ENCODE results near the gene CREB1. TPM values are rescaled to one million over a fixed set of nuclear protein-coding genes. Genes with fewer than 3 reads are reported as not detected.
"Not testable (repeated sequence)": the region's sequence is repeated elsewhere in the genome, so short reads cannot be mapped to it uniquely, and the experiment has no call there.

Gene CREB1
- total and polyA plus RNA-seq, 12 donors = 4.6 to 62.2 (median 45.7) TPM

- intact Hi-C loops (cut with DNase I) = no loop called here
- Histone ChIP-seq H3K4me1 (peaks cover 0 to 26% (median 3%) of the 10 kb centered on the region in 9 donors), H3K9me3 (no peaks in the 10 kb centered on the region), H3K4me3 (no peak overlapping the region), H3K36me3 (no peaks in the 10 kb centered on the region), H3K27ac (peak overlapping the region in 9 of 10 donors; percentile 26 to 86 (median 53)), H3K27me3 (no peaks in the 10 kb centered on the region)
- WGBS, 2 donors = 23 to 40% methylated on average over 2 of the region's 2 CpGs
- TF ChIP-seq CTCF (IDR thresholded peaks at IDR 0.05) = no peak
- DNase-seq = peak in 1 of 2 donors; percentile 20
- peak in 7 of 8 donors; percentile 11 to 93 (median 75) for ATAC-seq
Observed at GRCh38 chr2:207491086-207491485, 38.7 kb upstream of the CREB1 start.

- Histone ChIP-seq H3K4me3 (no peak overlapping the region), H3K9me3 (no peaks in the 10 kb centered on the region), H3K27me3 (no peaks in the 10 kb centered on the region), H3K27ac (peak overlapping the region in 3 of 10 donors; percentile 68 to 86 (median 73)), H3K36me3 (no peaks in the 10 kb centered on the region), H3K4me1 (peaks cover 0 to 26% (median 3%) of the 10 kb centered on the region in 9 donors)
- ATAC-seq (no peak), DNase-seq (no peak)
- WGBS, 2 donors = 75 to 86% methylated on average over 5 of the region's 5 CpGs
- intact Hi-C loops (cut with DNase I) = no loop called here
- no peak for TF ChIP-seq CTCF (IDR thresholded peaks at IDR 0.05)
Observed at GRCh38 chr2:207491956-207492355, 37.8 kb upstream of the CREB1 start.

GRCh38 chr2:207492461-207492860 lies 37.3 kb upstream of the CREB1 start:
- intact Hi-C loops (cut with DNase I) = no loop called here
- no peaks in the 10 kb centered on the region for H3K9me3 ChIP-seq
- H3K4me1 ChIP-seq = peaks cover 0 to 27% (median 3%) of the 10 kb centered on the region in 9 donors
- 67 to 78% methylated on average over 1 of the region's 1 CpG for WGBS, 2 donors
- no peak for TF ChIP-seq CTCF (IDR thresholded peaks at IDR 0.05)
- H3K36me3 ChIP-seq = no peaks in the 10 kb centered on the region
- ATAC-seq (no peak), DNase-seq (no peak)
- no peak overlapping the region for H3K4me3 ChIP-seq
- H3K27me3 ChIP-seq = no peaks in the 10 kb centered on the region
- peak overlapping the region in 1 of 10 donors; percentile 68 for H3K27ac ChIP-seq

GRCh38 chr2:207494137-207494536 lies 35.6 kb upstream of the CREB1 start:
- WGBS, 2 donors = 86 to 89% methylated on average over 1 of the region's 1 CpG
- no peak for ATAC-seq
- no peaks in the 10 kb centered on the region for H3K27me3 ChIP-seq
- no peak for DNase-seq
- peaks cover 0 to 33% (median 17%) of the 10 kb centered on the region in 9 donors for H3K4me1 ChIP-seq
- no peaks in the 10 kb centered on the region for H3K36me3 ChIP-seq
- no peak overlapping the region for H3K4me3 ChIP-seq
- no peaks in the 10 kb centered on the region for H3K9me3 ChIP-seq
- H3K27ac ChIP-seq = no peak overlapping the region
- TF ChIP-seq CTCF (IDR thresholded peaks at IDR 0.05) = no peak
- intact Hi-C loops (cut with DNase I) = no loop called here

- H3K36me3 ChIP-seq; H3K27me3 ChIP-seq; H3K9me3 ChIP-seq; ATAC-seq; intact Hi-C loops (cut with DNase I); H3K4me3 ChIP-seq; DNase-seq: not testable (repeated sequence)
- peak overlapping the region in 1 of 10 donors; percentile 70 for H3K27ac ChIP-seq
- peaks cover 0 to 53% (median 22%) of the 10 kb centered on the region in 9 donors for H3K4me1 ChIP-seq
- WGBS, 2 donors = 94 to 96% methylated on average over 12 of the region's 12 CpGs
Observed at GRCh38 chr2:207496936-207497335, 32.8 kb upstream of the CREB1 start.
